ENCODE results near the gene TLE2. TPM values are rescaled to one million over a fixed set of nuclear protein-coding genes. Genes with fewer than 3 reads are reported as not detected.

Gene TLE2
- total and polyA plus RNA-seq, 9 of the 15 experiments (the other 6 are each of a cell fraction or from before 2014, with no cell fraction given): 0.35 to 13.1 (median 6.2) TPM

- TF ChIP-seq POLR3A (IDR thresholded peaks at IDR 0.05; ENCODE audit: borderline replicate concordance, extremely low read depth, insufficient read depth, insufficient read length) (no peak), MCM5 (IDR thresholded peaks at IDR 0.05; ENCODE audit: low read depth) (no peak), MLLT1 (IDR thresholded peaks at IDR 0.05) (0 out of 4 replicates have a peak, but pooled peaks of 1 of the 2 experiments have one; percentile 32), NR3C1 (CRISPR knock-in tag; IDR thresholded peaks at IDR 0.05) (no peak), IRF1 (CRISPR knock-in tag; IDR thresholded peaks at IDR 0.05; ENCODE audit: borderline replicate concordance) (no peak), KLF16 (IDR thresholded peaks at IDR 0.05) (peak; percentile 66), GABPB2 (CRISPR knock-in tag; conservative IDR thresholded peaks at IDR 0.05) (peak; percentile 84), ZNF282 (CRISPR knock-in tag; IDR thresholded peaks at IDR 0.05) (no peak), ZBED1 (IDR thresholded peaks at IDR 0.05) (no peak), NFE2L1 (tag; IDR thresholded peaks at IDR 0.05; ENCODE audit: borderline replicate concordance, low read depth) (no peak), ZNF507 (tag; conservative IDR thresholded peaks at IDR 0.05) (no peak), KLF6 (CRISPR knock-in tag; IDR thresholded peaks at IDR 0.05; ENCODE audit: borderline replicate concordance) (peak; percentile 80; the same call in 1 of the 2 replicates), TRIM28 (IDR thresholded peaks at IDR 0.05) (no peak), ATF7 (IDR thresholded peaks at IDR 0.05) (peak; percentile 100), ZBTB7A (IDR thresholded peaks at IDR 0.05; ENCODE audit: borderline replicate concordance, control insufficient read depth, low read depth, low read length) (peak; percentile 92), ARID4B (CRISPR knock-in tag; IDR thresholded peaks at IDR 0.05) (no peak), POU5F1 (IDR thresholded peaks at IDR 0.05; ENCODE audit: borderline replicate concordance, low read depth, low read length, partially characterized antibody) (no peak), POLR2A (conservative IDR thresholded peaks at IDR 0.05) (no peak)
- TF ChIP-seq, protein P1, sequence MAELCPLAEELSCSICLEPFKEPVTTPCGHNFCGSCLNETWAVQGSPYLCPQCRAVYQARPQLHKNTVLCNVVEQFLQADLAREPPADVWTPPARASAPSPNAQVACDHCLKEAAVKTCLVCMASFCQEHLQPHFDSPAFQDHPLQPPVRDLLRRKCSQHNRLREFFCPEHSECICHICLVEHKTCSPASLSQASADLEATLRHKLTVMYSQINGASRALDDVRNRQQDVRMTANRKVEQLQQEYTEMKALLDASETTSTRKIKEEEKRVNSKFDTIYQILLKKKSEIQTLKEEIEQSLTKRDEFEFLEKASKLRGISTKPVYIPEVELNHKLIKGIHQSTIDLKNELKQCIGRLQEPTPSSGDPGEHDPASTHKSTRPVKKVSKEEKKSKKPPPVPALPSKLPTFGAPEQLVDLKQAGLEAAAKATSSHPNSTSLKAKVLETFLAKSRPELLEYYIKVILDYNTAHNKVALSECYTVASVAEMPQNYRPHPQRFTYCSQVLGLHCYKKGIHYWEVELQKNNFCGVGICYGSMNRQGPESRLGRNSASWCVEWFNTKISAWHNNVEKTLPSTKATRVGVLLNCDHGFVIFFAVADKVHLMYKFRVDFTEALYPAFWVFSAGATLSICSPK (IDR thresholded peaks at IDR 0.05; ENCODE audit: borderline replicate concordance): peak; percentile 38; the same call in 1 of the 2 replicates
These were observed 66.9 kb downstream of the TLE2 start (continued) for GRCh38 chr19:2962018-2962670.
